ENCODE measurements around the gene ZDHHC7. TPM values are rescaled to one million over a fixed set of nuclear protein-coding genes. Genes with fewer than 3 reads are reported as not detected.

ZDHHC7 gene
- total RNA-seq, 4 donors from 2014 or later, result 45.9 to 65.5 (median 54.3) TPM

GRCh38 chr16:84947996-84948850, 63.1 kb downstream of the ZDHHC7 start:
- Histone ChIP-seq H3K27ac (no peak overlapping the region), H3K4me1 (peaks cover 19% of the 10 kb centered on the region), H3K9me3 (no peaks in the 10 kb centered on the region), H3K27me3 (no peaks in the 10 kb centered on the region), H3K36me3 (no peaks in the 10 kb centered on the region), H3K4me3 (no peak overlapping the region)
- TF ChIP-seq POLR2A (IDR thresholded peaks at IDR 0.05), result no peak
- TF ChIP-seq POLR2AphosphoS5 (IDR thresholded peaks at IDR 0.05), result no peak
- no peak for TF ChIP-seq CTCF (IDR thresholded peaks at IDR 0.05)
- TF ChIP-seq EP300 (IDR thresholded peaks at IDR 0.05), result no peak
- 83% methylated on average over 18 of the region's 27 CpGs for WGBS
- no peak for DNase-seq (ENCODE audit: low spot score in 2 of 2)

GRCh38 chr16:84947022-84947421, 64.3 kb downstream of the ZDHHC7 start:
- TF ChIP-seq POLR2AphosphoS5 (IDR thresholded peaks at IDR 0.05) (no peak), EP300 (IDR thresholded peaks at IDR 0.05) (no peak), POLR2A (IDR thresholded peaks at IDR 0.05) (no peak), CTCF (IDR thresholded peaks at IDR 0.05) (no peak)
- Histone ChIP-seq H3K4me3 (no peak overlapping the region), H3K9me3 (no peaks in the 10 kb centered on the region), H3K27me3 (no peaks in the 10 kb centered on the region), H3K27ac (no peak overlapping the region), H3K4me1 (peaks cover 9% of the 10 kb centered on the region), H3K36me3 (no peaks in the 10 kb centered on the region)
- DNase-seq (ENCODE audit: low spot score in 2 of 2), result no peak
- WGBS, result 21% methylated on average over 9 of the region's 9 CpGs

GRCh38 chr16:84943620-84944019, 67.7 kb downstream of the ZDHHC7 start:
- H3K36me3 ChIP-seq, result no peaks in the 10 kb centered on the region
- TF ChIP-seq EP300 (IDR thresholded peaks at IDR 0.05) (no peak), CTCF (IDR thresholded peaks at IDR 0.05) (no peak), POLR2AphosphoS5 (IDR thresholded peaks at IDR 0.05) (no peak), POLR2A (IDR thresholded peaks at IDR 0.05) (no peak)
- peaks cover 18% of the 10 kb centered on the region for H3K4me1 ChIP-seq
- H3K27me3 ChIP-seq, result no peaks in the 10 kb centered on the region
- H3K9me3 ChIP-seq, result no peaks in the 10 kb centered on the region
- 74% methylated on average over 4 of the region's 4 CpGs for WGBS
- no peak overlapping the region for H3K4me3 ChIP-seq
- no peak overlapping the region for H3K27ac ChIP-seq
- no peak for DNase-seq (ENCODE audit: low spot score in 2 of 2)

GRCh38 chr16:84942786-84943185, 68.5 kb downstream of the ZDHHC7 start:
- peaks cover 18% of the 10 kb centered on the region for H3K4me1 ChIP-seq
- no peak overlapping the region for H3K27ac ChIP-seq
- no peaks in the 10 kb centered on the region for H3K36me3 ChIP-seq
- H3K4me3 ChIP-seq, result no peak overlapping the region
- DNase-seq (ENCODE audit: low spot score in 2 of 2), result no peak
- no peak for TF ChIP-seq POLR2A (IDR thresholded peaks at IDR 0.05)
- no peak for TF ChIP-seq CTCF (IDR thresholded peaks at IDR 0.05)
- TF ChIP-seq POLR2AphosphoS5 (IDR thresholded peaks at IDR 0.05), result no peak
- TF ChIP-seq EP300 (IDR thresholded peaks at IDR 0.05), result no peak
- 94% methylated on average over 4 of the region's 4 CpGs for WGBS
- H3K27me3 ChIP-seq, result no peaks in the 10 kb centered on the region
- no peaks in the 10 kb centered on the region for H3K9me3 ChIP-seq

GRCh38 chr16:84941921-84942320, 69.4 kb downstream of the ZDHHC7 start:
- WGBS, result 66% methylated on average over 10 of the region's 10 CpGs
- DNase-seq (ENCODE audit: low spot score in 2 of 2), result peak in 1 of 2 donors; percentile 77
- Histone ChIP-seq H3K36me3 (no peaks in the 10 kb centered on the region), H3K27me3 (no peaks in the 10 kb centered on the region), H3K4me1 (peaks cover 14% of the 10 kb centered on the region), H3K9me3 (no peaks in the 10 kb centered on the region), H3K4me3 (no peak overlapping the region), H3K27ac (no peak overlapping the region)
- no peak for TF ChIP-seq CTCF (IDR thresholded peaks at IDR 0.05)
- peak in 1 of 3 donors; percentile 43 for TF ChIP-seq POLR2AphosphoS5 (IDR thresholded peaks at IDR 0.05)

Measured in suprapubic skin (tissue), 4 donors.